Measurements from ENCODE around the gene CAMTA2.
A peak's percentile ranks its signal among the peaks of the same experiment; 100 is the strongest.
"Not testable (repeated sequence)": the region's sequence is repeated elsewhere in the genome, so short reads cannot be mapped to it uniquely, and the experiment has no call there.

The CAMTA2 gene, protein sequence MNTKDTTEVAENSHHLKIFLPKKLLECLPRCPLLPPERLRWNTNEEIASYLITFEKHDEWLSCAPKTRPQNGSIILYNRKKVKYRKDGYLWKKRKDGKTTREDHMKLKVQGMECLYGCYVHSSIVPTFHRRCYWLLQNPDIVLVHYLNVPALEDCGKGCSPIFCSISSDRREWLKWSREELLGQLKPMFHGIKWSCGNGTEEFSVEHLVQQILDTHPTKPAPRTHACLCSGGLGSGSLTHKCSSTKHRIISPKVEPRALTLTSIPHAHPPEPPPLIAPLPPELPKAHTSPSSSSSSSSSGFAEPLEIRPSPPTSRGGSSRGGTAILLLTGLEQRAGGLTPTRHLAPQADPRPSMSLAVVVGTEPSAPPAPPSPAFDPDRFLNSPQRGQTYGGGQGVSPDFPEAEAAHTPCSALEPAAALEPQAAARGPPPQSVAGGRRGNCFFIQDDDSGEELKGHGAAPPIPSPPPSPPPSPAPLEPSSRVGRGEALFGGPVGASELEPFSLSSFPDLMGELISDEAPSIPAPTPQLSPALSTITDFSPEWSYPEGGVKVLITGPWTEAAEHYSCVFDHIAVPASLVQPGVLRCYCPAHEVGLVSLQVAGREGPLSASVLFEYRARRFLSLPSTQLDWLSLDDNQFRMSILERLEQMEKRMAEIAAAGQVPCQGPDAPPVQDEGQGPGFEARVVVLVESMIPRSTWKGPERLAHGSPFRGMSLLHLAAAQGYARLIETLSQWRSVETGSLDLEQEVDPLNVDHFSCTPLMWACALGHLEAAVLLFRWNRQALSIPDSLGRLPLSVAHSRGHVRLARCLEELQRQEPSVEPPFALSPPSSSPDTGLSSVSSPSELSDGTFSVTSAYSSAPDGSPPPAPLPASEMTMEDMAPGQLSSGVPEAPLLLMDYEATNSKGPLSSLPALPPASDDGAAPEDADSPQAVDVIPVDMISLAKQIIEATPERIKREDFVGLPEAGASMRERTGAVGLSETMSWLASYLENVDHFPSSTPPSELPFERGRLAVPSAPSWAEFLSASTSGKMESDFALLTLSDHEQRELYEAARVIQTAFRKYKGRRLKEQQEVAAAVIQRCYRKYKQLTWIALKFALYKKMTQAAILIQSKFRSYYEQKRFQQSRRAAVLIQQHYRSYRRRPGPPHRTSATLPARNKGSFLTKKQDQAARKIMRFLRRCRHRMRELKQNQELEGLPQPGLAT

DNA sequence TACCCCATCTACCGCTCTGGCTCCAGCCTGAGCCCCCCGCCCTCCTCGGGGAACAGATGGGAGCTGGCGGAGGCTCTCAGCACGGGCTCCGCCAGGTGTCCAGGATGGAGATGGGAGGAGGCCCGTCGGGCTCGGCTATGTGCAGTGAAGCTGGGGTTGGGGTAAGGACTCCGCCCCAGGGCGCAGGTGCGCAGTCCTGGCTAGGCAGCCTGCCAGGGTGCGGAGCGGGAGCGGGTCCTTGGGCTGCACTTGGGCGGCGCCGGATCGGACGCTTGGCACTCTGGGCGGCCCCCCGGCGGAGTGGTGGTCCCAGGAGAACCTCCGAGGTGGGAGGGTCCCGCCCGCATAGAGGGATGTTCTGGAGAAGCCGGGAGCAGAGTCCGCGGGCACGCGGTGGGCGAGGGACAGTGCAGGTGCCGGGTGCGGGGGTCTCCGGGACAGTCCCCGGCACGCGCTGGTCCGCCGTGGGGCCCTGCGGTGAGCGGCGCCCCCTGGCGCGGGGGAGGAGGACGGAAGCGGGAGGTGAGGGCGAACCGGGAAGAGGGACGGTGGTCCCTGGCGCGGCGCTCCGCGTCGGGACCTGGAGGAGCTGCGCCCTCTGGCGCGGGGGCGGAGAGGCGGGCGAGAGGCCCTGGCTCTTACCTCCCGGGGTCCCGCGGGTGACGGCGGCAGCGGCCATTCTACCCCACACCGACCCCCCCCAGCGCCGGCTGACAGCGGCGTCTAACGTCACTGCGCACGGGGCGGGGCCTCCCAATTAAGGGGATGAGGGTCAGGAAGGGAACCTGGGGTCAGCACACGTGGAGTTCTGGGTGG lies at the start of gene CAMTA2:
Gene CAMTA2 (minus strand): TSS at position 725 of the 816 bp plus-strand sequence. CDS start 1,453 bp downstream, outside the sequence.
- peak; percentile 84 for DNase-seq (ENCODE audit: low spot score)

- no peak for DNase-seq (ENCODE audit: low spot score)
These were observed 47.8 kb upstream of the CAMTA2 start, which contains the start of gene SLC52A1 for GRCh38 chr17:5035315-5035714. Gene SLC52A1 (minus strand): TSS chr17:5035426. CDS start chr17:5034606, 820 bp downstream.

- DNase-seq (ENCODE audit: low spot score): no peak
These were observed 47.2 kb upstream of the CAMTA2 start for GRCh38 chr17:5034651-5035050.

- no peak for DNase-seq (ENCODE audit: low spot score)
These were observed 46.6 kb upstream of the CAMTA2 start for GRCh38 chr17:5034063-5034462.

DNA sequence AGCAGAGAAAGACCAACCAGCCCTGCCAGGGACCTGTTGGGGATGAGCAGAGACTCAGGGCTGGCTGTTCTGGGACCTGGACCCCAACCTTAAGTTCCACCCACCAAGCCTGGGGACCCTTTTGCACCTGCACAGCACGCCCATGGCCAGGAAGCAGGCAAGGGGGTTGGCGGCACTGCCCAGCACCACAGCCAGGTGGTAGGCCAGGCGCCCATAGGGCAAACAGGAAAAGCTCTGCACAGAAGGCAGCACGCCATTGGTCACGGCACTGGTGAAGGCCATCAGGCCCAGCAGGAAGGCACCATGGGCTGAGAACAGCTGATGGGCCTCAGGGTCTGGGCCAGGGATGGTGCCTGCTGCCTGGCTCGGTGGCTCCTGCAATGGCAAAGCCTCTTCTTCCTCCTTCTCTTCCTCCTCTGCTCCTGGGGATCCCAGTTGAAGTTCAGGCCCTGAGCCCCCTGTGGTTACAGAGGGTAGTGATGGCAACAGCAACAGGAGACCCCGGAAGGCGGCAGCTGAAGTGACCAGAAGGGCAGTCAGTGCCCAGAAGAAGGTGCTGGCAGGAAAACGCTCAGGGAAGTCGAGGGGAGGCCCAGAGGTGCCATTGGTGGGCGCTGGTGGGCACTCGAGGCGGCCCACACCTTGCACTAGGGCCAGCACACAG lies 46.0 kb upstream of the CAMTA2 start:
- no peak for DNase-seq (ENCODE audit: low spot score)

GRCh38 chr17:5032865-5033264 lies 45.4 kb upstream of the CAMTA2 start:
- DNase-seq (ENCODE audit: low spot score): no peak

GRCh38 chr17:5031365-5032082 lies 44.0 kb upstream of the CAMTA2 start:
- DNase-seq (ENCODE audit: low spot score): peak; percentile 89

DNA sequence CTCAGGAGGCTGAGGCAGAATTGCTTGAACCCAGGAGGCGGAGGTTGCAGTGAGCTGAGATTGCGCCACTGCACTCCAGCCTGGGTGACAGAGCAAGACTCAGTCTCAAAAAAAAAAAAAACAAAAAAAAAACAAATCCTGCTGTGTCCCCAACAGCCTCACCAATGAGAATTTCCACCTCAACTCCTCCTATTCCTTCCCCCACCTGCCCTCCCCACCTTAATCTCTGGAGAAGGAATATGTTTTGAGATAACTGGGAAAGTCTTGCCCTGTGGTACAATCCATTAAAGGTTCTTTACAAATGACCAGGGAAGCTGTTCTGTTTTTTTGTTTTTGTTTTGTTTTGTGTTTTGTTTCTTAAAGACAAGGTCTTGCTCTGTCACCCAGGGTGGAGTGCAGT lies 42.7 kb upstream of the CAMTA2 start:
- not testable (repeated sequence) for DNase-seq (ENCODE audit: low spot score)

DNA sequence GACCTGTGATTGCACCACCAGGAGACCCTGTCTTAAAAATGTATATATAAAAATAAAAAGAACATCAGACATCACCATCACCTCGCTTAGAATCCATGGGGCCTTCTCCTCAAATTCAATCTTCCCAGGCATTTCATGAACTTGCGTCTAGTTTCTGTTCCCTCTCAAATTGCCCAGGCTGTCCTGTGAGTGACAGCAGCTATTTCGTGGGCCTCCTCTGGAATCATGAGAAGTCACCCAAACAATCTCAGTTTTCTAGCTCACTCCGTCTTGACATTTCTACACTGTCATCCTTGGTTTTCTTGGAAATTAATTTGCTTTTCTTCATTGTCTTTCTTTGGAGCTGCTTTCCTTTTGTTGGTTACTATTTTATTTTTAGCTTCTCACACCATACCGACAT lies 40.4 kb upstream of the CAMTA2 start:
- no peak for DNase-seq (ENCODE audit: low spot score)

DNA sequence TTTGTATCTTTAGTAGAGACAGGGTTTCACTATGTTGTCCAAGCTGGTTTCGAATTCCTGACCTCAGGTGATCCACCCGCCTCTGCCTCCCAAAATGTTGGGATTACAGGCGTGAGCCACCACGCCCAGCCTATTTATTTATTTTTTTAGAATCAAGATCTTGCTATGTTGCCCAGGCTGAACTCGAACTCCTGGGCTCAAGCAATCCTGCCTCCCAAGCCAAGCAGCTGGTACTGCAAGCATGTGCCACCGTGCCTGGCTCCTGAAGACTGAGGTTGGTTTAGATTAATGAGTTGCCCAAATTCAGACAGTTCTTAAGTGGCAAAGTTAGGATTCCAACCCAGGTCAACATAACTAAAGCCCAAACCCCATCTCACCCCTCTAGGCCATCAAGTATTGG lies 39.8 kb upstream of the CAMTA2 start:
- DNase-seq (ENCODE audit: low spot score): no peak

GRCh38 chr17:5024604-5025003 lies 37.1 kb upstream of the CAMTA2 start:
- DNase-seq (ENCODE audit: low spot score): no peak

- DNase-seq (ENCODE audit: low spot score): no peak
These were observed 36.2 kb upstream of the CAMTA2 start for GRCh38 chr17:5023588-5024147.

DNA sequence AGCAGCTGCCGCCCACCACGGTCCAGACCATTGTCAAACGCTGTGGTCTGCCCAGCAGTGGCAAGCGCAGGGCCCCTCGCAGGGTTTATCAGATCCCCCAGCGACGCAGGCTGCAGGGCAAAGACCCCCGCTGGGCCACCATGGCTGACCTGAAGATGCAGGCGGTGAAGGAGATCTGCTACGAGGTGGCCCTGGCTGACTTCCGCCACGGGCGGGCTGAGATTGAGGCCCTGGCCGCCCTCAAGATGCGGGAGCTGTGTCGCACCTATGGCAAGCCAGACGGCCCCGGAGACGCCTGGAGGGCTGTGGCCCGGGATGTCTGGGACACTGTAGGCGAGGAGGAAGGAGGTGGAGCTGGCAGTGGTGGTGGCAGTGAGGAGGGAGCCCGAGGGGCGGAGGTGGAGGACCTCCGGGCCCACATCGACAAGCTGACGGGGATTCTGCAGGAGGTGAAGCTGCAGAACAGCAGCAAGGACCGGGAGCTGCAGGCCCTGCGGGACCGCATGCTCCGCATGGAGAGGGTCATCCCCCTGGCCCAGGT lies 34.8 kb upstream of the CAMTA2 start:
- DNase-seq (ENCODE audit: low spot score): no peak

- no peak for DNase-seq (ENCODE audit: low spot score)
These were observed 33.1 kb upstream of the CAMTA2 start for GRCh38 chr17:5020502-5021023.

DNA sequence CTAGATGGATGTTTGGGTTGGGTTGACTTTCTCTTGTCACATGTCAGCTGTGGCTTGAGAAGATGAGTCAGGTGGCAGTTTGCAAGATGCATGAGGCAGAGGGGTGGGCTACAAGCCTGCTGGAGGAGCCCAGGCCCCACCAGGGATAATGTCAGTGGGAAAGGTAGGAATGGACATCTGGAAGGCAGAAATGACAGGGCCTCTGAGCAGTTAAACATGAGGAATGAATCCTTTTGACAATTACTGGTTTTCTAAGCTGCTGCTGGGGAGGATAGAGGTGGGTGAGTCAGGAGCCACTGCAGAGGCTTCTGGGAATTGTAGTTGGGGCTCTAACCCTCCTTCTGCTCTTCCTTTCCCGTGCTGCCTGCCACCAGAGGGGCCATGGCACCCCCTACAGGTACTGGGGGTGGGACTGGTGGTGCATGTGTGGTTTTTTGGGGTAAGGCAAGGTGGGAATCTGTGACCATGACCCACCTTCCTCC lies 32.0 kb upstream of the CAMTA2 start:
- peak; percentile 63 for DNase-seq (ENCODE audit: low spot score)

DNA sequence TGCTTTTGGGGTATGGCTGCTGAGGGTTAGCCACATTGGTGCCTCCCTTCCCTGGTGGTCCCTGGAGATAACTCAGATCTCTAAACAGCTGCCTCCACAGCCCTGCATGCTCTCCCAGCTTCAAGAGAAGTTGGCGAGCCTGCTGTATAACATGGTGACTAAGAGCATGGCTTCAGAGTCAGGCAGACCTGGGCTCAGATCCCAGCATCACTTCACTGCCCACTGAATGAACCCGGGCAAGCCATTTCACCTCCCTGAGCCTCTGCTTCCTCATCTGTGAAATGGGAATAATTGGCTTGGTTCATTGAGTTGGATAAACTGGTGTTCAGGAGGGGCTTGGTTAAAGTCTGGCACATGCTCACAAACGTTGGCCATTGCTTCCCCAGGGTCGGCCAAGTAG lies 26.9 kb upstream of the CAMTA2 start:
- DNase-seq (ENCODE audit: low spot score): no peak

DNA sequence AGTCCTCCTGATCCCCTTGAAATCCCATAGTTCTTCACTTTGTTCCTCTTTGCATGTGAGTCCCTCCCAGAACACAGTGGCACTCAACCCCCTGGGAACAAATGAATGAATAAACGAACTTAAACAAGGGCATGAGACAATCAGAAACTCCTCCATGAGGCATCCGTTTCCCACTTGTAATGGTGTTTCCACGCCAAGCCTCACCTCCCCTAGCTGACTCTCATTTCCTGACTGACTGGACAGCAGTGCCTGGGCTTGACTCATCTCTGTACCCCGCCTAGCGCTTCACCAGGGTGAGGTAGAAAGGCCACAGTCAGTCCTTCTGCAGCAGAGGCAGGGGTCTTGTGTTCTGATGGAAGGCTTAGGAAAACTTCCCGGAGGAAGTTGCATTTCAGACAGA lies 24.5 kb upstream of the CAMTA2 start:
- DNase-seq (ENCODE audit: low spot score): no peak

GRCh38 chr17:5003214-5003867 lies 15.9 kb upstream of the CAMTA2 start:
- no peak for DNase-seq (ENCODE audit: low spot score)

Measured in AG08396 (cell line).